RCC 7860 (cell line): ENCODE results near the gene CLEC16A.

Experiments
- DNase-seq: peaks from one replicate; pipeline ENCODE4 v3.0.0-alpha.2; 2015; ENCODE audit warnings: low spot score
- FAIRE-seq: peaks from 2 replicates; lab custom pipeline; 2012; peaks lifted over from hg19 to GRCh38; lab: Jason Lieb, UNC

Gene CLEC16A

DNA sequence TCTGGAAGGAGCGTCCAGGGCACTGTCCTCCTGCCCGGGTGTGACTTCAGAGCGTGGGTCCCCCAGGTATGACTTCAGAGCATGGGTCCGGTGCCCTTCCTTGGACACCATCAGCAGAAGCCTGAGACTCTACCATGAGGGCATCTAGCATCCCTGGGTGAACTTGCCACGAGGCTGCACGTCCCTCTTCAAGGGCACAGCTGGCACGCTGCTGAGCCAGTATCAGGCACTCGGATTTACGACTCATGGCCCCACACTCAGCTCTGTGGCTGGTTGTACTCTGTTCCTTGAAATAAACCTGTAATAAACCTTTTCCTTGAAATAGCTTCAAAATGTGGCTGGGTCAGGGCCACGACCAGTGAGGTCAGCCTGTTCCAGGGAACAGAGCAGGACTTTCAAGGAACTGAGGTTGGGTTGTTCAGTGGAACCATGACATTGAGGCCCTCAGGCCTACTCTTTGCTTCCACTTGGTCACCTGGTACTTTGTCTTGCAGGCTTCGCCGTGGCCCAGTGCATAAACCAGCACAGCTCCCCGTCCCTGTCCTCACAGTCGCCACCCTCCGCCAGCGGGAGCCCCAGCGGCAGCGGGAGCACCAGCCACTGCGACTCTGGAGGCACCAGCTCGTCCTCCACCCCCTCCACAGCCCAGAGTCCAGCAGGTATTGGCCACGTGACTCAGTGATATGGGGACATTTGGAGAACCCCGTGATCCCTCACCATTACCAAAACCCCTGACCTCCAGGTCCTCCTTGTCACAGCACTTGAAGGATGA lies 221.7 kb downstream of the CLEC16A start:
- no peak for FAIRE-seq
- DNase-seq: no peak

GRCh38 chr16:11167581-11167980 lies 223.2 kb downstream of the CLEC16A start:
- DNase-seq (no peak), FAIRE-seq (no peak)

DNA sequence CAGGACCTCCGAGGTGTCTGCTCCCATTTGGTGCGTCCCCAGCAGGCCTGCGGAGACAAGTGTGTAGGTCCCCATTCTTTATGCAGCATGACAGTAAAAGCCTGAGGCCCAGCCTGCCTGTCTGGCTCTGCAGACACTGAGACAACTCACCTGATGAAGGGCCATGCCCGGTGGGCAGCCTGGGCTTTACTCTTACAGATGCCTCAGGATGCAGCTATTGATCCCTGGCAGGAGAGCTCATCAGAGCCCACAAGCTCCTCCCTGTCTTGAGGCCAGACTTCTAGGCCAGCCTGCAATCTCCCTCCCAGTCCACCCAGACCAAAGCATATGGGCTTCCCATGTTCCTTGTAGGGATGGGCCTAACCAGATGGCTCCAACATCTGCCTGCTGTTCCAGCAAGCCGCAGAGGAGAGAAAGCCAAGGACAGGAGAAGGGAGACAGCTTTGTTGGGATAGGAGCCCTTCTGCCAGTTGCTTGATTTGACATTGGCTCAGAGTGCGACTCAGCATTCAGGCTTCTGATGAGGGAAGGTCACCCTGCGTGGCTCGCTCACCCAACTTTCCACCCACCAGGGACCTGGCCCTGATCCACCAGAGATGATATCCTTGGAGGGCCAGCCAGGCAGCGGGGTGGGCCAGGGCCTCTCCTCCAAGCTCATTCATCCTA lies 224.2 kb downstream of the CLEC16A start:
- FAIRE-seq (no peak), DNase-seq (no peak)

- DNase-seq (no peak), FAIRE-seq (no peak)
Observed at GRCh38 chr16:11169641-11170040, 225.3 kb downstream of the CLEC16A start.

DNA sequence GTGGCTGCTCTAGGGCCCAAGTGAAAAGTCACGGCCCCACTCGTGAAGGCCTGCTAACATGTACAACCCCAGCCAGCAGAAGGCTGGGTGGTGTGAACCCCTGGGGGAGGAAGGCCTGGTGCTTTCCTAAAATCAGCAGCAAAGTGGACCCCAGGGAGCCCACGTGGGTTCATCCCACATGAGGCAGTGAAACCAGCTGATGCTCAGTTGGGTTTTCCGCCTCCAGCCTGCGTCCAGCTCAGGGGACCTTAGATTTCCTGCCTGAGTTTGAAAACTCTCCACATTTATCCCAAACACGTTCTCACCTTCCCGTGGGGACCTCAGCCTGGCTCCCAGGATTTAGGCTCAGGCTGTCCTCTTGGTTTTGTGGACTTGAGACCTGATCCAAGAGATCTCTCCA lies 225.8 kb downstream of the CLEC16A start:
- FAIRE-seq (no peak), DNase-seq (no peak)

DNA sequence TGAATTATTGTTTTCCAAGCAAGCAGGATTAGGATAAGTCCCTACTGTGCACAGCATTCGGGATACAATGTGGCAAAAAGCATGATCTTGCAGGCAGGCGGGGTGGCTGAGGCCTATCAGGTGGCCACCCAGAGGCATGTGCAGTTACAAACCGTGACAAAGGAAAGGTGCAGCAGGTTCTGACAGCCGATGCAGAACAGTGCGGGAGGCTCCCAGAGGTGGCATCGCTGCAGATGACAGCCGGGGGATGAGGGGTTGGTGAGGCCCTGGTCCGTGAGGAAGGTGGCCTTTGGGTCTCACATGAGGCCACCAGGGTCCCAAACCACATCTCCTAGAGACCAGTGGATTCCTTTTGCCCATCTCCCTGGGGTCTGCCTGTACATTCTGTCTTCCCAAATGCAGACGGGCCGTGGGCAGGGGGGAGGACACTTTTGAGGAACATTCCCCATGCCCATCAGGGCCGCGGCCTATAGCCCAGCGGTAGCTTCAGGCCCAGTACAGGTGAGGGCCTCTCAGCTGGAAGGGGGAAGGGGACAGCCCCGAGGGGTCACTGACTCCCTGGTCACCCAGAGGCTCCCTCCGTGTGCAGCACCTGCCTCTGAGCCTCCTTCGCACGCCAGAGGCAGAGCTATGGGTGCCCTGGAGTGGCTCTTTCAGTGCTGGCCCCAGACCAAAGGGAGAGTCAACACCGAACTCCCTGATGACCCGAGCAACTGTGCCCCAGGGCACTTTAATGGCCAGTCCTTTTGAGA lies 226.5 kb downstream of the CLEC16A start:
- DNase-seq (no peak), FAIRE-seq (no peak)

DNA sequence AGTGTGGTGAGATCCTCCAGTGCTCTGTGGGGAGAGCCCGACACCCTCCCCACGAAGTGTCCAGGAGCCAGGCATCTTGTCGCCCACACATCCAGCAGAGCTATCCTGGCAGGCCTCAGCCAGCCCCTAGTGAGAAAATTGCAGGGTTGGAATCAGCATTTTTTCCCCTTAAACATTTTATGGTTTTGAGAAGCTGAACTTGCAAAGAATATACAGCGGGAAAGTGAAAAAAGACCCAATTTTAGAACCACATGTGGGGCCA lies 227.0 kb downstream of the CLEC16A start:
- FAIRE-seq (no peak), DNase-seq (no peak)

DNA sequence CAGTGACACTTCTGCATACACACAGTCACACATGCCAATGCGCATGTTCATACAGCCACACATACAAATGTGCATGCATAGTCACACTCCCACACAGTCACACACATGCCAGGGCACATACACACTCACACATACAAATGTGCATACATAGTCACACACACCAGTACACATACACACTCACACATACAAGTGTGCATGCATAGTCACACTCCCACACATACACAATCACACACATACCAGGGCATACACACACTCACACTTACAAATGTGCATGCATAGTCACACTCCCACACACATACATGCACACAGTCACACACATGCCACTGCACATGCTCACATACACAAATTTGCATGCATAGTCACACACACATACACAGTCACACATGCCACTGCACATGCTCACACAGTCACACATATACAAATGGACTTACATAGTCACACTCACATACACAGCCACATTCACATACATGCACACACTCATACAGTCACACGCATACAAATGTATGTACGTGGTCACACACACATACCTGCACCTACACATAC lies 227.5 kb downstream of the CLEC16A start:
- no peak for DNase-seq
- FAIRE-seq: no peak

DNA sequence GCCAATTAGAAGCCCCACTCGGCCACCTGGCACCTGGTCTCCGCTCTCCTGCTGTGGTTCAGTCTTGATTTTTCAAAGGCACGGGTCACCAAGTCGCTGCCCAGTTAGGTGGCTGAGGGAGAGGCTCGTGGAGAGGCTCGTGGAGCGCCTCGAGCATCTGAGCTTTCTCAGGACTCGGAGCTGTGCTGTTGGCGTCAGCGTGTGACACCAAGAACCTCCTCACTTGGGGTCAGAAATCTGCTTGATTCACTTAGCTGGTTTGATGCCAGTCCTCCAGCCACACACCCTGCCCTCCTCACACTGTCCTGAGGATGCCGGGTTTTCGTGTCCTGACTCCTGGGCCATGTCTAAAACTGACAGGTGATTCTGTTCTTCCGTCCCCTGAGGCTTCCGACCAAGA lies 229.1 kb downstream of the CLEC16A start:
- no peak for FAIRE-seq
- DNase-seq: no peak

GRCh38 chr16:11174141-11174540 lies 229.8 kb downstream of the CLEC16A start:
- DNase-seq (no peak), FAIRE-seq (no peak)

GRCh38 chr16:11175106-11175786 lies 230.9 kb downstream of the CLEC16A start:
- DNase-seq: no peak
- no peak for FAIRE-seq

DNA sequence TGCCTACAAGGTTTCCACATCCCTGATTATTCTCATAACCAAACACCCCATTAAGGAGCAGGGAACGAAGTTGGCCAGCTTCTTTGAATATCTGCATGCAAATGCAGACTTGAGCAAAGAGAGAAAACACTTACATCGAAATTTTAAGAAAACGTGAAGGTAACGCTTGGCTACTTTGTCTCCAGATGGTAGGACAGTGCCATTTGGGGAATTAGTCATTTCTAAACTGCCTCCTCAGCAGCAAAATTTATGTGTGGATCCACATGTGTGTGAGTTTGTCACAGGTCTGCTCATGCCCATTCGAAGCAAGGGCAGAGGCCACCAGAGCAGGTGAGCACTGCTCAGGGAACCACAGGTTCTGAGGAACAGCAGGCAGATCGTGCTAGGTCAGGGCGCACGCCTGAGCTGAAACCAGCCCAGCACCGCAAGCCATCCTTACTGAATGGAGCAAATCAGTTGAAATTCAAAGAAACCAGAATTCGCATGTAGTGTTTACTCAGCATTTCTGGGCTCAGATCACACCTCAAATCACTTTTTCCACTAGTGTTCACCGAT lies 231.5 kb downstream of the CLEC16A start:
- DNase-seq (no peak), FAIRE-seq (no peak)

DNA sequence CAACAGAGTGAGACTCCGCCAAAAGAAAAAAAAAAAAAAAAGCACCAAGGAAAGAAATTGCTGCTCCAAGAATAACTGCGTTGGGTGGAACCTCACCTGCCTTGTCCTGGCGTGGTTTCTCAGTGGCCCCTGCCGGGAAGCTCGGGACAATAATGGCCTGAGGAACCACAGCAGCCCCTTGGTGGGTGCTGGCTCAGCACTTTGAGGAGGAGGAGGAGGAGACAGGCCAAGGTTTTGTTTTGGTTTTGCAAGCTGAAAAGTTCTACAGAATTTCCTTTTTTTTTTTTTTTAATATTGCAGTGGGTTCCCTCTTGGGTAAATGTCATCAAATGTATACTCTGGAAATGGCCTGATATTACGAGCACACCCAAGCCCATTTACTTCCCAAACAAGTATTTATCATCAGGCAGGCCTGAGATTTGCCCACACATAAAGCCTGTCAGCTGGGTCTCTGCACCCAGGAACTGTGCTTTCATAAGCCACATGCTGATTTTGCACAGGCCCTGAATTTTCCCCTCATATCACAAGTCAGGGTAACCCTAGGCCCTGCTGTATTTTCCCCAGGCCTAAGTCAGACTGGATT lies 233.3 kb downstream of the CLEC16A start:
- DNase-seq (no peak), FAIRE-seq (no peak)

- no peak for FAIRE-seq
- no peak for DNase-seq
Observed at GRCh38 chr16:11178424-11178823, 234.1 kb downstream of the CLEC16A start.

DNA sequence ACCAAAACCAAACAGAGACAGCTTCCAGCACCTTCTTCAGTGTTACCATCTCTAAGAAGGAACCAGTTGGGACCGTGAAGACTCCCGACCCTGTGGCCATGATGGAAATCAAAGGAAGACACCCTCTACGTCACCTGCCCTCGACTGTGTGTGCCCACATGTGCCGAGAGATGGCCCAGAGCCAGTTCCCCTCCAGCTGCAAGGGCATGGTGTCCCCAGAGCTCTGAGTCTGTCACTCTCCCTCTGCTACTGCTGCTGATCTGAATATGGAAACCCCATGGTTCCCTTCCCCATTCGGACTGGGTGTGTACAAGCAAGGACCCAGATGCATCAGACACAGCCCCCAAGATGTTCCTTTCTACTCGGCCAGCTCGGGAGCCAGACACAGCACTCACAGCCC lies 235.2 kb downstream of the CLEC16A start:
- FAIRE-seq (no peak), DNase-seq (no peak)

- FAIRE-seq (no peak), DNase-seq (no peak)
Observed at GRCh38 chr16:11180489-11180888, 236.1 kb downstream of the CLEC16A start.

DNA sequence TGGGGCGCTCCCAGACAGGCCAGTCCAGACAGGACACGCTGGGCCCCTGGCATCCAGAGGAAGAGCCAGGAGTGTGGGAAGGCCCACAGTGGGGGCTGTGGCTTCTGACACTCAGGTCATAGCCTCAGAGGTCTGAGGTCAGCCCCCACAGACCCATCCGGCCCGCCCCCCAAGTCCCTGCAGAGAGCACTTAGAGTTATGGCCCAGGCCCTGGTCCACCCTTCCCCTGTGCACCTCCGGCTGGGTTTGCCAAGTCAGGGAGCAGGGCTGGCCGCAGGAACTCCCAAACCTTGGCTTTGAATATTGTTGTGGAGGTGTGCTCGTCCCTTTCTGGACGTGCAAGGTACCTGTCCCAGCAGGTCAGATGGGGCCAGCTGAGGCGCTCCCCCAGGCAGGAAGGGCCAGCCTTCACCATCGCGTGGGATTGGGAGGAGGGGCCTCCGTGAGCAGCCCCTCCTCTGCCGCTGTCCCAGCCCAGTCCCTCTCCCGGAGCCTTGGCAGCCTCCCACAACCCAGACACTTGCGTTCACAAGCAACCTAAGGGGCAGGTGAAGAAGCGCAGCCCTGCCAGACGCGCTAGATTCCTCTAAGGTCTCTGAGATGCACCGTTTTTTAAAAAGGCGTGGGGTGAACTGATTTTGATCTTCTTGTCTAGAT lies 237.0 kb downstream of the CLEC16A start:
- FAIRE-seq (no peak), DNase-seq (no peak)

DNA sequence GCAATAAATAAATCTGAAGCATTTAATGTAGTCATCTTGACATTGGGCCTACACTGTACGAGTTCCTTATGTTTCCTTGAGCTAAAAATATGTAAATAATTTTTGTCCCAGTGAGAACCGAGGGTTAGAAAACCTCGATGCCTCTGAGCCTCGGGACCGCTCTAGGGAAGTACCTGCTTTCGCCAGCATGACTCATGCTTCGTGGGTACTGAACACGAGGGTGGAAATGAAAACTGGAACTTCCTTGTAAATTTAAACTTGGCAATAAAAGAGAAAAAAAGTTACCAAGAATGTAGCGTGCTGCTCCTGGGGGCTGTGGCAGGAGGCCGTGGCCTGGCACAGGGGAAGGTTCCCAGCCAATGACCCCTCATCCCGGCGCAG lies 237.5 kb downstream of the CLEC16A start:
- no peak for FAIRE-seq
- DNase-seq: no peak

- no peak for DNase-seq
- FAIRE-seq: no peak
Observed at GRCh38 chr16:11182411-11182810, 238.0 kb downstream of the CLEC16A start.
